Stomach (tissue), 4 donors: ENCODE data around the gene RBKS.

Experiments used
- EP300 ChIP-seq: sonication (generic); formaldehyde crosslinking; IDR thresholded peaks from one replicate; pipeline ENCODE4 v1.6.1; 2017; ENCODE audit warnings: antibody characterized with exemption
- POLR2A ChIP-seq, 4 donors: fragments of 450-650 bp; IDR thresholded peaks; one replicate each; pipeline ENCODE4 v1.6.1; 2016; ENCODE audit warnings: antibody characterized with exemption in 4 of 4, control low read depth in 2 of 4, mild to moderate bottlenecking in 1 of 4, moderate library complexity in 1 of 4
- POLR2AphosphoS5 ChIP-seq, 3 donors: sonication (generic); formaldehyde crosslinking; IDR thresholded peaks; one replicate each; pipeline ENCODE4 v1.6.1; 2016; ENCODE audit warnings: antibody characterized with exemption in 3 of 3
- TF ChIP-seq, protein P1 (sequence below), 7 experiments: fragments of 450-650 bp in 4 of 7; fragments of 200-600 bp in 3 of 7; sonication (generic) in 3 of 7; IDR thresholded peaks; one replicate each; pipeline ENCODE4 v1.5.1; 2016 to 2019; ENCODE audit warnings: antibody characterized with exemption in 7 of 7, control low read depth in 2 of 7, mild to moderate bottlenecking in 1 of 7

DNA sequence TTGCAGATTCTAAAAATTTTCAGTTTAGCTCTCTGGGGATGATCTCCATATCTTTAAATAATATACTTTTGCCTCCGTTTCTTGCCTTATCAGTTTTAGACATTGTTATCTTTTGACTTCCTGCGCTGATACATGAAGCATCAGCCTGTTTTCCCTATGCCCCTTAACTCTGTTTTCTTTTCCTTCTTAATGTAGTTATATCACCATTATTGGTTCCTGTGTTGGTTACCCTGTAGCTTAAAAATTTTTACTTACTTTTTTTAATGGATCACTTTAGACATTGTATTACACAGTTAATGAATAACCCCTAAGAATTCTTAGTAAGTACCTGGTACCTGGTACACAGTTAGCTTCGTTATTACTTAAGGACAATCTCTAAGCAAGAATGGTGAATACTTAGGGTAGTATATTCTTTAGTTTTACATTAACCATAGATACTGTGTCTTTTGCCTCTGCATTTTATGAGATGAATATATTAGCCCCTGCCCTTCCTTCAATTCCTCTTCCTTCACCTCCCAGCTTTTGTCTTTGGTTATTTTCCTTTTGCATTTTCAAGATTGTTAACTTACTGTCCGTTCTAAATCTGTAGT is 41.3 kb upstream of the RBKS start:
- TF ChIP-seq, protein P1, sequence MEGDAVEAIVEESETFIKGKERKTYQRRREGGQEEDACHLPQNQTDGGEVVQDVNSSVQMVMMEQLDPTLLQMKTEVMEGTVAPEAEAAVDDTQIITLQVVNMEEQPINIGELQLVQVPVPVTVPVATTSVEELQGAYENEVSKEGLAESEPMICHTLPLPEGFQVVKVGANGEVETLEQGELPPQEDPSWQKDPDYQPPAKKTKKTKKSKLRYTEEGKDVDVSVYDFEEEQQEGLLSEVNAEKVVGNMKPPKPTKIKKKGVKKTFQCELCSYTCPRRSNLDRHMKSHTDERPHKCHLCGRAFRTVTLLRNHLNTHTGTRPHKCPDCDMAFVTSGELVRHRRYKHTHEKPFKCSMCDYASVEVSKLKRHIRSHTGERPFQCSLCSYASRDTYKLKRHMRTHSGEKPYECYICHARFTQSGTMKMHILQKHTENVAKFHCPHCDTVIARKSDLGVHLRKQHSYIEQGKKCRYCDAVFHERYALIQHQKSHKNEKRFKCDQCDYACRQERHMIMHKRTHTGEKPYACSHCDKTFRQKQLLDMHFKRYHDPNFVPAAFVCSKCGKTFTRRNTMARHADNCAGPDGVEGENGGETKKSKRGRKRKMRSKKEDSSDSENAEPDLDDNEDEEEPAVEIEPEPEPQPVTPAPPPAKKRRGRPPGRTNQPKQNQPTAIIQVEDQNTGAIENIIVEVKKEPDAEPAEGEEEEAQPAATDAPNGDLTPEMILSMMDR (IDR thresholded peaks at IDR 0.05) = no peak
- TF ChIP-seq EP300 = no peak
- TF ChIP-seq POLR2A (IDR thresholded peaks at IDR 0.05) = no peak
- no peak for TF ChIP-seq POLR2AphosphoS5 (IDR thresholded peaks at IDR 0.05)
